OCI-LY1 (cell line): ENCODE data around the gene TIAM1.

Experiments used
- CTCF ChIP-seq: fragments of 200-600 bp; sonication (generic), shearing (Covaris generic); IDR thresholded peaks from 2 replicates; pipeline ENCODE4 v1.5.1; 2017; ENCODE audit warnings: mild to moderate bottlenecking, antibody characterized with exemption, low read length, moderate library complexity, mixed read lengths
- EZH2 ChIP-seq: fragments of 200-600 bp; sonication (generic), shearing (Covaris generic); IDR thresholded peaks from 2 replicates; pipeline ENCODE4 v1.8.0; 2017; ENCODE audit warnings: borderline replicate concordance, mixed run types, mild to moderate bottlenecking, antibody characterized with exemption, low read length, moderate library complexity, mixed read lengths

GRCh38 chr21:31184876-31185275 is 159.2 kb downstream of the TIAM1 start:
- TF ChIP-seq CTCF, result no peak
- no peak for TF ChIP-seq EZH2
